Smooth muscle cell (in vitro differentiated cells): ENCODE measurements around the gene TSEN15. TPM values are rescaled to one million over a fixed set of nuclear protein-coding genes. Genes with fewer than 3 reads are reported as not detected.

ENCODE experiments used
- DNase-seq: peaks from one replicate; lab custom pipeline; 2025; ENCODE audit not compliant: unreplicated experiment; lab: John Stamatoyannopoulos, UW
- H2AFZ ChIP-seq: fragments of 200-600 bp; sonication (generic); 2 replicates; pipeline ENCODE4 v1.6.0; 2016; ENCODE audit warnings: antibody characterized with exemption, low read depth, mild to moderate bottlenecking
- H3F3A ChIP-seq: fragments of 200-600 bp; sonication (generic); 2 replicates; pipeline ENCODE4 v1.6.0; 2017; ENCODE audit warnings: antibody characterized with exemption, low read depth
- H3K27ac ChIP-seq: fragments of 200-600 bp; sonication (generic); 2 replicates; pipeline ENCODE4 v1.5.1; 2016; ENCODE audit warnings: low read depth, mild to moderate bottlenecking
- H3K27me3 ChIP-seq: fragments of 200-600 bp; sonication (generic); 2 replicates; pipeline ENCODE4 v1.6.1; 2016; ENCODE audit warnings: low read depth, mild to moderate bottlenecking
- H3K36me3 ChIP-seq: fragments of 200-600 bp; sonication (generic); 2 replicates; pipeline ENCODE4 v1.5.1; 2016; ENCODE audit warnings: low read depth
- H3K4me1 ChIP-seq: fragments of 200-600 bp; sonication (generic); 2 replicates; pipeline ENCODE4 v1.5.1; 2016; ENCODE audit warnings: low read depth
- H3K4me2 ChIP-seq: fragments of 200-600 bp; sonication (generic); 2 replicates; pipeline ENCODE4 v1.6.0; 2016; ENCODE audit warnings: mild to moderate bottlenecking
- H3K4me3 ChIP-seq: fragments of 200-600 bp; sonication (generic); 2 replicates; pipeline ENCODE4 v1.5.1; 2016; ENCODE audit warnings: mild to moderate bottlenecking
- H3K79me2 ChIP-seq: fragments of 200-600 bp; sonication (generic); 2 replicates; pipeline ENCODE4 v1.6.0; 2016; ENCODE audit warnings: low read depth, mild to moderate bottlenecking
- H3K9ac ChIP-seq: fragments of 200-600 bp; sonication (generic); 2 replicates; pipeline ENCODE4 v1.6.0; 2016; ENCODE audit warnings: low read depth
- H3K9me3 ChIP-seq: fragments of 200-600 bp; sonication (generic); replicated peaks from 2 replicates; pipeline ENCODE4 v1.5.1; 2016; ENCODE audit warnings: low read depth
- H4K20me1 ChIP-seq: fragments of 200-600 bp; sonication (generic); 2 replicates; pipeline ENCODE4 v1.6.0; 2016; ENCODE audit warnings: low read depth
- WGBS: methylation state at CpG from one replicate; pipeline ENCODE4 v1.1.7; 2016; ENCODE audit warnings: low lambda C conversion rate; 5-methylcytosine and 5-hydroxymethylcytosine counted together
- polyA plus RNA-seq: library from polyadenylated mRNA; unstranded; fragments of >200 nt; fragmentation: Nextera tagmentation; extraction: Ambion mirVana; gene quantifications from 2 replicates; pipeline ENCODE4 v1.2.1, GENCODE V29; 2016
- total RNA-seq: library from RNA; depleted of rRNA; stranded (reverse); fragments of >200 nt; gene quantifications from 2 replicates; pipeline ENCODE4 v1.2.3, GENCODE V29; 2014
- TF ChIP-seq, protein P1 (sequence below): fragments of 200-600 bp; sonication (generic); IDR thresholded peaks from 2 replicates; pipeline ENCODE4 v1.5.1; 2017; ENCODE audit warnings: borderline replicate concordance, mild to moderate bottlenecking, antibody characterized with exemption; ENCODE audit not compliant: insufficient read depth, poor library complexity, severe bottlenecking

TSEN15 gene
- total and polyA plus RNA-seq, 2 experiments from 2014 or later = 35.6 to 82.0 TPM

DNA sequence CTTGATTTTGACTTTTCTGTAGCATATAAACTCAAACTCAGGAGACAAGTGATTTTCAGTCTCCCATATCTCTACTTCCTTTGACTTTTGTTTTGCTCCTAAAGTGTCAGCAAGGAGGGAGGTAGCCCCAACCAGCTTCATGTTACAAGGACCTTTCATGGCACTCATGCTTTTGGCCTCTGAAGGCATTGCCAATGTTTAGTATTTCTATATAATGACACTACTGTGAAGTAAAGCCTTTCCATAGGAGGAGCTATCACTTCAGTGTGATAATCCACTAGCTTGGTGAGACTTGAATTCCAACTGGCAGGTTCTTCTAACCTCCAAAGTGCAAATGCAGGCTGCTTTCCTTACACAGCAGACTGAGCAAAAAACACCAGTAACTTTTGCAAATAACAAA, 28.4 kb upstream of the TSEN15 start:
- peaks cover 15% of the 10 kb centered on the region for H3K27me3 ChIP-seq

DNA sequence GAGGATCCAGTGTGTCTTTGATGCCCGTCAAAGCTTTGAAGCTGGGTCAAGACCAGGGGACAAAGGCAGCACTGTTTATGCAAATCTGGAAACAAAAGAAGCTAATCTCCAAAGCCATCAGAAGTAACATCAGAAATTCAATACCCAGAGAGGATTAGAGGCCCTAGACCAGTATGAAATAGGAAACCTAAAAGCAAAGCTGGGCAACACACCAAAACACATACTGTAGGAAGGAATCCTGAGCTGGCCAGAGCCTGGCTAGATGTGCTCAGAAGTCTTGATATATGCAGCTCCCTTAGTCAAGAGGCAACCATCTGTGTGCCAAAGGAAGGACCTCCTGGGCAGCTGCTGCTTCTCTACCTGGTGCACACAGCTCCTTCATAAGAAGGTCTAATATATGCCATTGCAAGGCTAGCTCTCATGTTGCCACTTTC, 26.3 kb upstream of the TSEN15 start:
- Histone ChIP-seq H3K4me3 (no peak overlapping the region), H3K4me2 (no peak overlapping the region), H3K9me3 (no peaks in the 10 kb centered on the region), H3K4me1 (peaks cover 18% of the 10 kb centered on the region), H3K36me3 (no peaks in the 10 kb centered on the region), H3K9ac (no peak overlapping the region), H3K27me3 (peaks cover 22% of the 10 kb centered on the region), H3K79me2 (no peaks in the 10 kb centered on the region), H3K27ac (no peak overlapping the region), H2AFZ (no peak overlapping the region), H4K20me1 (no peaks in the 10 kb centered on the region), H3F3A (peaks cover 7% of the 10 kb centered on the region)
- TF ChIP-seq, protein P1, sequence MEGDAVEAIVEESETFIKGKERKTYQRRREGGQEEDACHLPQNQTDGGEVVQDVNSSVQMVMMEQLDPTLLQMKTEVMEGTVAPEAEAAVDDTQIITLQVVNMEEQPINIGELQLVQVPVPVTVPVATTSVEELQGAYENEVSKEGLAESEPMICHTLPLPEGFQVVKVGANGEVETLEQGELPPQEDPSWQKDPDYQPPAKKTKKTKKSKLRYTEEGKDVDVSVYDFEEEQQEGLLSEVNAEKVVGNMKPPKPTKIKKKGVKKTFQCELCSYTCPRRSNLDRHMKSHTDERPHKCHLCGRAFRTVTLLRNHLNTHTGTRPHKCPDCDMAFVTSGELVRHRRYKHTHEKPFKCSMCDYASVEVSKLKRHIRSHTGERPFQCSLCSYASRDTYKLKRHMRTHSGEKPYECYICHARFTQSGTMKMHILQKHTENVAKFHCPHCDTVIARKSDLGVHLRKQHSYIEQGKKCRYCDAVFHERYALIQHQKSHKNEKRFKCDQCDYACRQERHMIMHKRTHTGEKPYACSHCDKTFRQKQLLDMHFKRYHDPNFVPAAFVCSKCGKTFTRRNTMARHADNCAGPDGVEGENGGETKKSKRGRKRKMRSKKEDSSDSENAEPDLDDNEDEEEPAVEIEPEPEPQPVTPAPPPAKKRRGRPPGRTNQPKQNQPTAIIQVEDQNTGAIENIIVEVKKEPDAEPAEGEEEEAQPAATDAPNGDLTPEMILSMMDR = no peak
- no peak for DNase-seq
- 63% methylated on average over 1 of the region's 1 CpG for WGBS

More for the DNA sequence above, 28.4 kb upstream of the TSEN15 start:
- H3K9ac ChIP-seq = no peak overlapping the region
- H3K4me2 ChIP-seq = no peak overlapping the region
- H4K20me1 ChIP-seq = no peaks in the 10 kb centered on the region
- no peaks in the 10 kb centered on the region for H3K79me2 ChIP-seq
- peaks cover 7% of the 10 kb centered on the region for H3F3A ChIP-seq
- H3K9me3 ChIP-seq = no peaks in the 10 kb centered on the region
- TF ChIP-seq, protein P1 = no peak
- H3K36me3 ChIP-seq = no peaks in the 10 kb centered on the region
- no peak overlapping the region for H3K4me3 ChIP-seq
- H3K27ac ChIP-seq = no peak overlapping the region
- peaks cover 18% of the 10 kb centered on the region for H3K4me1 ChIP-seq
- DNase-seq = no peak
- H2AFZ ChIP-seq = no peak overlapping the region

DNA sequence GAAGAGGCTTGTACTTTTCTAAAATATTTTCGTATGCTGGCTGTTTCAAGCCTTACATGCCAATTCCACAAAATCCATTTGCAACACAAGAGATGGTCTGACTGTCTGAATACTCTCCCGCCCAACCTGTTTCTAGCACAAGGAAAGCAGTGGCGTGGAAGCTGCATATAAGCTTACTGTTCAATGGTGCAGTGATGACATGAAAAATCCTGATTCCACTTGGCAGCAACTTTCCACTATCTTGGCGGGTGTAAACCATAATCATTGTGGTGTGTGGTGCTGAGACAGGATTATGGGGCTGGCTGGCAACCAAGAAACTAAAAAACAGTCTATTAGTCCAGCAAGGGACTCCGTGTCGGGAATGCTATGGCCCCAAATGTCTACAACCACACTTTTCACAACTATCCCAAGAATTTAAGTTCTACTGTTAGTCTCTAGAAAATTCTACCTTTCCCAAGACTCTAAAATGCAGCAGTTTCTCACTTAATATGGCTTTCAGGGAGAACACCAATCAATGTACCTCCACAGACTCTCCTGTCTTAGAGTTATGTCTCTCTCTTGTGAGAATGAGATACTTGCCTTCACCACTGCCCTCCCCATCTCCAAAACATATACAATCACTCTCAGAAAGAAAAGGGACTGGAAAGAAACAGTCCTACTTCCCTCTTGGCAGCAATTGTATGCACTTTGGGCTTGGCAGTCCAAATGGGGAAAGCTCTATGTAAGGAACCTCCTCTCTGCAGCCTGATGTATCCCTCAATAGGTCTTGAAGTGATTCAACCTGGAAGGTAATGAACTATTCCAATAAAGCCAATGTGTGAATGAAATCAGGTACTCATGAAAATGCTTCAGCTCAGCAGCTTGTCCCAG, 23.5 kb upstream of the TSEN15 start:
- H3K27ac ChIP-seq = no peak overlapping the region
- no peaks in the 10 kb centered on the region for H3K36me3 ChIP-seq
- 43% methylated on average over 6 of the region's 6 CpGs for WGBS
- no peak overlapping the region for H3K4me2 ChIP-seq
- H3K4me1 ChIP-seq = peaks cover 9% of the 10 kb centered on the region
- no peak overlapping the region for H3K9ac ChIP-seq
- no peak for DNase-seq
- no peaks in the 10 kb centered on the region for H3K9me3 ChIP-seq
- H4K20me1 ChIP-seq = no peaks in the 10 kb centered on the region
- no peaks in the 10 kb centered on the region for H3F3A ChIP-seq
- TF ChIP-seq, protein P1 = no peak
- no peaks in the 10 kb centered on the region for H3K79me2 ChIP-seq
- H3K4me3 ChIP-seq = no peak overlapping the region
- H3K27me3 ChIP-seq = peaks cover 32% of the 10 kb centered on the region
- no peak overlapping the region for H2AFZ ChIP-seq
